ENCODE results near the gene KLHL3.

KLHL3 gene

DNA sequence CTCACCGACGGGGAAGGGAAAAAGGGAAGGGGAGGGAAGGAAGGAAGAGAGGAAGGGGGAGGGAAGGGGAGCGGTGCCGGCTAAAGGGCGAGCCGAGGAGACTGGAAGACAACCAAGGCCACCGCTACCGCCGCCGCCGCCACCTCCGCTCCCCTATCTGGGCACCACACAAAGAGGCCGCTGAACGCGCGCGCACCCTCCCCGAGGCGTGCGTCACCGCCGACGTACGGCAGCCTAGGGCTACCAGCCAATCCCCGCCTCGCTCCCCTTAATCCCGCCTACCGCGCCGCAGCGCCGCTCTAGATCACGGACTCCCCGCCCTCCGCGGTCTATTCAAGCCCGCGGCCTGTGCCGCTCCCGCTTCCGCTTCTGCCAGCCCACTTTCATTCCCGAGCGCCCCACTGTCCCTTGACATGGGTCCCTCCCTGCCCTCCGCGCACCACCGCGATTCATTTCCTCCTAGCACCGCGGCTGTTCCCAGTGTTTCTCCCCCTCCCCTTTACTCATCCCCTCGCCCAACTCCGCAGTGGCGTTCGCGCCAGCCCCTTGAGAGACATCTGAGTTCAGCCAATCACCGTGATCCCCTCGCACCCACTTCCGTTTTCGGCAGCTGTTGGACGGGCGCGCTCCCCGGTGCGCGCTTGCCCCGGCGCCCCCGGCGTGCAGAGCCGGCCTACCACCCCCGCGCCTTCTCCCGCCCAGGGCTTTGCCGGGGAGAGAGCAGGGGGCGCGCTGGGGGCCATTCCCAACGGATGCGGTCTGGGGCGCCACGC, 18.5 kb upstream of the KLHL3 start, which contains the start of gene HNRNPA0:
HNRNPA0 (minus strand) TSS at position 176 of the 773 bp plus-strand sequence. CDS start 297 bp downstream, outside the sequence.
- DNase-seq (ENCODE audit: insufficient read length, low spot score) (peak; percentile 88), FAIRE-seq (peak; percentile 53)
- peak; percentile 87 for TF ChIP-seq POLR2A (IDR thresholded peaks at IDR 0.05; ENCODE audit: low read depth, low read length)

GRCh38 chr5:137753691-137754187, 17.9 kb upstream of the KLHL3 start:
- DNase-seq (ENCODE audit: insufficient read length, low spot score) (peak; percentile 9), FAIRE-seq (no peak)
- TF ChIP-seq POLR2A (IDR thresholded peaks at IDR 0.05; ENCODE audit: low read depth, low read length) = no peak

DNA sequence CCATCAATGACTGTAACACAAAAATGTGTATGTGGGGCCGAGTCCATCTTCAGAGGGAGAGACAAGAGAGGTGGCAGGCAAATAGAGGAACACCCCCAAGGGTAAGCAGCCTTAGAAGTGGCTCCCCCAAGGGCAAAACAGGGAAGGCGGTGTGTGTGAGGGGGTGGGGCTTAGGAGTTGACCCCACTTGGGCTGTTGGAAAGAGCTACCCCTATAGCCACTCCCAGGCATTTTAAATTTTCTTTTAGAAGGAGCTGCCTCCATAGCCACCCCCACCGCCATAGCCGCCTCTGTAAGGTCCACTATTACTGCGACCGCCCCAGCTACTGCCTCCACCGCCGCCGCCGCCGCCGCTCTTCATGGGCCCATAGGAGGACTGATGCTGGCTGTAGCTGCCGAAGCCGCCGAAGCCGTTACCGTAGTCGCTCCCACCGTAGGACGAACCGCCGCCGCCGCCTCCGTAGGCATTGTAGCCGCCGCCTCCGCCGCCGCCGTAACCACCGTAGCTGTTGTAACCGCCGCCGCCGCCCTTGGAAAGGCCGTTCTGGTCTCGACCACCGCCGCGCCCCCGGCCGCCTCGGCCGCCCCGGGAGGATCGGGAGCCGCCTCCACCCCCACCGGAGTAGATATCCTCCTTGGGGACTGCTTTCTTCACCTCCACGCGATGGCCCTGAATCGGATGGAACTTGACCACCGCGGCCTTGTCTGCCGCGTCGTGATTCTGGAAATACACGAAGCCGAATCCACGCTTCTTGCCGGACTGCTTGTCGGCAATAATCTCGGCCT, 17.2 kb upstream of the KLHL3 start:
- TF ChIP-seq POLR2A (IDR thresholded peaks at IDR 0.05; ENCODE audit: low read depth, low read length) = no peak
- DNase-seq (ENCODE audit: insufficient read length, low spot score) (no peak), FAIRE-seq (no peak)

GRCh38 chr5:137751869-137752491, 16.1 kb upstream of the KLHL3 start:
- FAIRE-seq (peak; percentile 68), DNase-seq (ENCODE audit: insufficient read length, low spot score) (no peak)
- TF ChIP-seq POLR2A (IDR thresholded peaks at IDR 0.05; ENCODE audit: low read depth, low read length) = no peak

DNA sequence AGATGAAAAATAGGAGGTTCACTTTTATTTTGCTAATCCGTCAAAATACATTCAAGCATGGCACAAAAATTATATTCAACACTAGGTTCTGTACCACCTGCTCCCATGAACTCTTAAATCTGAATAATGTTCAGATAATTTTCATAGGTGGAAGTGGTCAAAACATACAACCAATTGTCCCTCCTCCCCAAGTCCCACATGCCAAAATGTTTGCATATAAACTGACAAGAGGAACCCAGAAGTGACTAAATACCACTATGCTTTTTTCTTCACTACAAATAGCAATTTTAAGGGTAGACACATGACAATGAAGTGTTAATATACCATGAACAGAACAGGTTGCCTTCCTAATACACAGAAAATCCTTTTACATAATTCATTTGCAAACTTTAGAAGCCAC, 14.5 kb upstream of the KLHL3 start:
- FAIRE-seq (no peak), DNase-seq (ENCODE audit: insufficient read length, low spot score) (no peak)
- TF ChIP-seq POLR2A (IDR thresholded peaks at IDR 0.05; ENCODE audit: low read depth, low read length) = no peak

DNA sequence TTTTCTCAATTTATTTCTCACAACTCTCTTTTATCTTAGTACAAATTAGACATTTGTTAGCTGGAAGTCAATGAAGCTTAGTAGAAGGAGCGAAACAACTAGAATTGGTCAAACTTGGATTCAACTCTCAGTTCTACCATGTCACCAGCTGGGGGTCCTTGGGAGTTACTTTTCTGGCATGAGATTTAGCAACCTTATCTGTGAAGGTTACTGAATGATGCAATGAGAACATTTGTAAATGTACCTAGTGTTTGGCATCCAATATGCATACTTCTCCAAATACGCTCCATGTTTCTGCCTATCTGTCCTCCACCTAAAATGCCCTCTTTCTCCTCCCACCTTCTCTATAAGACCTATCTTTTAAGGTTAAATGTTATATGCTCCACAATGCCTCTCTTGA, 12.0 kb upstream of the KLHL3 start:
- no peak for TF ChIP-seq POLR2A (IDR thresholded peaks at IDR 0.05; ENCODE audit: low read depth, low read length)
- no peak for DNase-seq (ENCODE audit: insufficient read length, low spot score)

GRCh38 chr5:137743031-137743640, 7.2 kb upstream of the KLHL3 start:
- FAIRE-seq (peak; percentile 6), DNase-seq (ENCODE audit: insufficient read length, low spot score) (peak; percentile 19)
- TF ChIP-seq POLR2A (IDR thresholded peaks at IDR 0.05; ENCODE audit: low read depth, low read length) = no peak

More for the DNA sequence above, 12.0 kb upstream of the KLHL3 start:
- FAIRE-seq = no peak

- DNase-seq (ENCODE audit: insufficient read length, low spot score) = no peak
These were observed 5.8 kb upstream of the KLHL3 start for GRCh38 chr5:137741718-137742117.

GRCh38 chr5:137739737-137740136, 3.8 kb upstream of the KLHL3 start:
- TF ChIP-seq POLR2A (IDR thresholded peaks at IDR 0.05; ENCODE audit: low read depth, low read length) = no peak
- no peak for DNase-seq (ENCODE audit: insufficient read length, low spot score)
- FAIRE-seq = no peak

More at GRCh38 chr5:137741718-137742117, 5.8 kb upstream of the KLHL3 start:
- TF ChIP-seq POLR2A (IDR thresholded peaks at IDR 0.05; ENCODE audit: low read depth, low read length) = no peak
- FAIRE-seq = no peak

DNA sequence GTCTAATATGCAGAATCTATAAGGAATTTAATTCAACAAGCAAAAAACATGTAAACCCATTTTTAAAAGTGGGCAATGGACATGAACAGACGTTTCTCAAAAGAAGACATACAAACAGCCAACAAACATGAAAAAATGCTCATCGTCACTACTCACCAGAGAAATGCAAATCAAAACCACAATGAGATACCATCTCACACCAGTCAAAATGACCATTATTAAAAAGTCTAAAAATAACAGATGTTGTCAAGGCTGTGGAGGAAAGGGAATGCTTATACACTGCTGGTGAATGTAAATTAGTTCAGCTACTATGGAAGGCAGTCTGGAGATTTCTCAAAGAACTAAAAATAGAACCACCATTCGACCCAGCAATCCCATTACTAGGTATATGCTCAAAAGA, 3.1 kb upstream of the KLHL3 start:
- FAIRE-seq (no peak), DNase-seq (ENCODE audit: insufficient read length, low spot score) (no peak)
- TF ChIP-seq POLR2A (IDR thresholded peaks at IDR 0.05; ENCODE audit: low read depth, low read length) = no peak

- no peak for TF ChIP-seq POLR2A (IDR thresholded peaks at IDR 0.05; ENCODE audit: low read depth, low read length)
- no peak for FAIRE-seq
- no peak for DNase-seq (ENCODE audit: insufficient read length, low spot score)
These were observed 1.7 kb upstream of the KLHL3 start for GRCh38 chr5:137737349-137738131.

GRCh38 chr5:137736496-137736895, 607 bp upstream of the KLHL3 start:
- DNase-seq (ENCODE audit: insufficient read length, low spot score) = no peak
- no peak for TF ChIP-seq POLR2A (IDR thresholded peaks at IDR 0.05; ENCODE audit: low read depth, low read length)
- FAIRE-seq = no peak
